ENCODE results near the gene NEUROD6.

DNA sequence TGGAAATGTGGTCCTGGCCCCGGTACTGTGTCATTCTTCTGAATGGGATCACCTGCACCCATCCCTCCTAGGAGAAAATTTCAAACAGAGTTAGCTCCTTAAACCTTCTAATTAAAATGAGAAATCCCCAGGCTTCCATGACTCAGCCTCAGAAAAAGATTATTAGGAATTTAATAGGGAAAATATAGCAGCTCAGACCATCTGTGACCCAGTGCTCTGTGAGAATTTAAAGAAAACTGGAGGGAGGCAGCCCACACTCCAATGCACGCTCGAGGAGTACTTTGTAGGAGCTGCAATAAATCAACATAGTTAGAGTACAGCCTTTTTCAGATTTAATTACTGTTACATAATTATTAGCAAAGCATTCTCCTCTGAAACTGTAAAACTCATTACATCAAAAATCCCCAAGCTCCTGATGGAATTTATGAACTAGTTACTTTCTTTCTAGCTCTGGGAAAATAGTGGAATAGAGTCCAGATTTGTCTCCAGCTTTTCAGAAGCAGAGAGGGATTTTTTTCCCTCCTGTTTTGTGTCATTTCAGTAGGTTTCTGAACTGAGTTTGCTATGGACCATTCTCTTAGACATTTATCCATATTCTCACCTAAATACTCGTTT, 30.1 kb downstream of the NEUROD6 start:
- TF ChIP-seq TCF7 (CRISPR knock-in tag; IDR thresholded peaks at IDR 0.05; ENCODE audit: low read depth) = no peak
- TF ChIP-seq SP1 (CRISPR knock-in tag; conservative IDR thresholded peaks at IDR 0.05) = no peak
- TF ChIP-seq CTCF (IDR thresholded peaks at IDR 0.05) = no peak
- TF ChIP-seq MXD4 (CRISPR knock-in tag; IDR thresholded peaks at IDR 0.05; ENCODE audit: borderline replicate concordance) = no peak
- TF ChIP-seq, protein P1, sequence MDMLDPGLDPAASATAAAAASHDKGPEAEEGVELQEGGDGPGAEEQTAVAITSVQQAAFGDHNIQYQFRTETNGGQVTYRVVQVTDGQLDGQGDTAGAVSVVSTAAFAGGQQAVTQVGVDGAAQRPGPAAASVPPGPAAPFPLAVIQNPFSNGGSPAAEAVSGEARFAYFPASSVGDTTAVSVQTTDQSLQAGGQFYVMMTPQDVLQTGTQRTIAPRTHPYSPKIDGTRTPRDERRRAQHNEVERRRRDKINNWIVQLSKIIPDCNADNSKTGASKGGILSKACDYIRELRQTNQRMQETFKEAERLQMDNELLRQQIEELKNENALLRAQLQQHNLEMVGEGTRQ (CRISPR knock-in tag; IDR thresholded peaks at IDR 0.05) = no peak
- TF ChIP-seq ATF2 (CRISPR knock-in tag; IDR thresholded peaks at IDR 0.05; ENCODE audit: borderline replicate concordance, low read depth) = no peak
- TF ChIP-seq ZNF232 (CRISPR knock-in tag; IDR thresholded peaks at IDR 0.05) = no peak
- no peak for TF ChIP-seq STAT6 (CRISPR knock-in tag; conservative IDR thresholded peaks at IDR 0.05; ENCODE audit: low read depth)
- no peak for TF ChIP-seq E2F4 (CRISPR knock-in tag; IDR thresholded peaks at IDR 0.05; ENCODE audit: borderline replicate concordance, low read depth)
- TF ChIP-seq FOXK1 (CRISPR knock-in tag; IDR thresholded peaks at IDR 0.05) = no peak
- no peak for TF ChIP-seq AFF4 (CRISPR knock-in tag; IDR thresholded peaks at IDR 0.05; ENCODE audit: borderline replicate concordance)
- no peak for TF ChIP-seq ZSCAN18 (CRISPR knock-in tag; IDR thresholded peaks at IDR 0.05)
- TF ChIP-seq NR2C2 (CRISPR knock-in tag; IDR thresholded peaks at IDR 0.05) = no peak
